CD4-positive, alpha-beta T cell treated with Interleukin-2 at 100 ng/mL for 4 hours (primary cell): Measurements from ENCODE around the gene HRH1.
"Not testable (repeated sequence)": the region's sequence is repeated elsewhere in the genome, so short reads cannot be mapped to it uniquely, and the experiment has no call there.

ENCODE experiments used
- DNase-seq: peaks from one replicate; pipeline ENCODE4 v3.0.0-alpha.2; 2020; ENCODE audit warnings: low spot score

HRH1 gene

GRCh38 chr3:11170052-11170770 lies 15.9 kb downstream of the HRH1 start:
- DNase-seq = no peak

DNA sequence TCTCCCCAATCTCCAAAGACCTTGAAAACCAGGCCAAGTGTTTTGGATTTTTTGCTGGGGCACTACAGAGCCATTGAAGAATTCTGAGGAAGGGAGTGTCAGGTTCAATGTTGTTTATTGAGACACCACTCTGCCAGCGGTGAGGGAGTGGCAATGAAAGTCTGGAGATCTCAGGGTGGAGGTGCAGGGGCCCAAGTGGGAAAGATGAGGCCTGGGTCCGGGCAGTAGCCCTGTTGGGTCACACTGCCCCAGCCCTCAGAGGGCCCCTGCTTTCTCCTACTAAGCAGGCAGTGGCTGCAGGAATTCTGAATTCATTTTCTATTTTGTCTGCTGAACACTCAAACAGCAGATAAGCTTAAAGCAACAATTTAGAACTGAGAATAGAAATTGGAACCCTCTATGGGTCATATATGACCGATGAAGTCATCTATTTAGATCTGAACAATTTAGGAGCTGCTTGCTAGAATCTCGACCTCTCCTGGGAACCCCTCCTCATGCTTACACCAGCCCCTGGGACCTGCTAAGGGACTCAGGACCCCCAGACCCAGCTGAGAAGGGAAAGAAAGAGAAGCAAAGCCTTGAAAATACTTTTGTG lies 17.9 kb downstream of the HRH1 start:
- no peak for DNase-seq

DNA sequence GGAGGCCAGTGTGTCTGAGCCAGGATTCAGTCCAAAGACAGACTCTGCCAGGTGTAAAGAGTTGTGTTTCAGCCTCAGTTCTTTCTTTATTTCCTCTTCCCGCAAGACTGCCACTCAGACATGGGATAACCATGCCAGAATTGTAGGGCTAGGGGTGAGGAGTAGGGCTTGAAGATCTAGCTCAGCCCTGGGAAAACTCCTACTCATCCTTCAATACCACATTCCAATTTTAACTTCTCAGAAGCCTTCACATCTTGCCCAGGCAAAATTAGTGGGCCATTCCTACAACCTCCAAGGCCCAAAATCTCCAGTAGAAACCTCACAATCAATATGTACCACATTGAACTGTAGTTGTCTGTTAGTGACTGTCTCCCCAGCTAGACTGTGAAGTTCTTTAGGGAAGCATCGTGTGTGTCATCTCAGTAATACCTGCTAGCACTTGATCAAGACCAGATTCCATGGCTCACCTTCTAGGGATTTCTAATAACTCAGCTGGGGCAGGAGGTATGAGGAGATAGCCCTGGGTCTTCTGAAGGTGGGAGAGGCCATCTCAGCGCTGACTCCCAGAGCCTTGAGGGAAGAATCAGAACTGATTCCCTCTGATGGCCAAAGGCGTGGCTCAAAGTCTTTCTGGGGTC lies 19.7 kb downstream of the HRH1 start:
- no peak for DNase-seq

- DNase-seq = no peak
Measured at GRCh38 chr3:11178421-11178820, 24.1 kb downstream of the HRH1 start.

DNA sequence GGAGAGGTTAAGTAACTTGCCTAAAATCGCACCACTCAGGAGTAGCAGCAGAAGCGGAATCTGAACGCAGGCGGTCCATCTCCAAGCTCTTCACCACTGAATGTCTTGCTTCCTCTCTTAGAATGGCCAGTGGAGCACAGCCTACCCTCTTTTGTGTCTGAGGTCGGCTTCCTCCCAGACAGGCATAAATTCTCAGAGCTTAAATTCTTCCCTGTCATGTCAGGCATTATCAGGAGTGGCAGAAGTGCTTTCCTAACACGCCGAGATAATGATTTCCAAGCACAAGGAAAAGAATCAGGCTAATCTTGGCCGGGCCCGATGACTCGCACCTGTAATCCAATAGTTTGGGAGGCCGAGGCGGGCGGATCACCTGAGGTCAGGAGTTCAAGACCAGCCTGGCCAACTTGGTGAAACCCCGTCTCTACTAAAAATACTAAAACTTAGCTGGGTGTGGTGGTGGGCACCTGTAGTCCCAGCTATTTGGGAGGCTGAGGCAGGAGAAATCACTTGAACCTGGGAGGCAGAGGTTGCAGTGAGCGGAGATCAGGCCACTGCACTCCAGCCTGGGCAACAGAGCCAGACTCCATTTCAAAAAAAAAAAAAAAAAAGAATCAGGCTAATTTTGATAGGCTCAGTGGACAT lies 30.2 kb downstream of the HRH1 start:
- not testable (repeated sequence) for DNase-seq

DNA sequence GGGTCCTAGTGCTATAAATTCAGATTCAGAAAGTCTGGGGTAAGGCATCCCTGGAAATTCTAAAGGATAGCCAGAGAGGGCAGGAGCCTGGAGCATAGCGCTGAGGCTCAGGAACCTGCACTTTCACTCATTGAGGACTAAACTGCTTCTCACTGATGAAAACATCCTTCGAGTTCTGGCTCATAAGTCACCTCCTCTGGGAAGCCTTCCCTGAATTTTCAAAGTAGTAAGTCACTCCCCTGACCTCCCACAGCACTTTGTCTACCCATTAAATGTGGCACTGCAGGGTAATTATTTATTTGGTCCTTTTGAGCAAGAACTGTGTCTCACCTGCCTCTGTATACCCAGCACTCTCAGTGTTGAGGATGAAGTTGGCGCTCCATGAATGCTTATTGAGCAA lies 30.9 kb downstream of the HRH1 start:
- DNase-seq = no peak

DNA sequence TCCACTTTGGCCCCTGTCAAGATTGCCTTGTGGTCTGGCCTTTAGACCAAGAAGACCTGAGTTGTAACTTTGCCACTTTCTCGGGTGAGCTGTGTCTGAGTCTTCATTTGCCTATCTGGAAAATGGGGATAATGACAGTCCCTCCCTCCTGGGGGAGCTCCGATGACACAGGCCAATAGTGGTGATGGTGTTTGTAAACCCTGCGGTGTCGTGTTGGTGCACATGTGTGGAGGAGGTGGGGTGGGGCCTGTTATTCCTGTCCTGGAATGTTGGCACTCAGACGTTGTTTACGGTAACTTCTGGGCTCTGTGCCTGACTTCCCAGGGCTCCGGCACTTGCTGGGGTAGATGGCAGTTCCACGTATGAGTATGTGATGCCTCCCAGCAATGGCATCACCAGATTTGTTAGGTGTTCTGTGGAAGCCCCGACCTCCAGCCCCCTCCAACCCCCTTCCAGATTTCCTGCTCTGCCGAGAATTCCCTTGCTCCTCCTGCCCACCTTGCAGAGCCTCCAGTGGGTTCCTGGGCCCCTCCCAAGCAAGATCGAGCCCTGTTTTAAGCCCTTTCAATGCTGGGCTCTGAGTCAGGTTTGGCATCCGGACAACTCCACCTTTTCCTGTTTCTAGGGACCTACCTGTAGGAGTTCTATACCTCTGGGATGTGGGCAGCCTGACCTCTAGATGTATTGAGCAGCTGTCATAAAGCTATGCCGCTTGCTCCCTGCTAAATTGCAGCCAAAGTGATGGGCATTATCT lies 31.4 kb downstream of the HRH1 start:
- DNase-seq = no peak

DNA sequence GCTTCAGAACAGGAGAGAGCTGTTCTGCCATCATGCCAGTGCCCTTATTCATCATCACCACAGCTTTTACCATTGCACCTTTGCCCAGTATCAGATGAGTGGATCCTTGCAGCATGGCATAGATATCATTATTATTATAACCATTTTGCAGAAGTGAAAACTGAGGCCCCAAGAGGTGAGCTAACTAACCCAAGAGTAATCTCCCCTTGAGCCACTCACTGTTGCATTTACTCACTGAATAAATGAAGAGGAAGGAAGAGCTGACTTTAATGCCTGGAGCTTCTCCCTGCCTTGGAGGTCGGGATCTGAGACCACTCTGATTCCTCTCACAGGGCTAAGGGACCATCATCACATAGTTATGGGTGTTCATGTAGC lies 32.0 kb downstream of the HRH1 start:
- no peak for DNase-seq

DNA sequence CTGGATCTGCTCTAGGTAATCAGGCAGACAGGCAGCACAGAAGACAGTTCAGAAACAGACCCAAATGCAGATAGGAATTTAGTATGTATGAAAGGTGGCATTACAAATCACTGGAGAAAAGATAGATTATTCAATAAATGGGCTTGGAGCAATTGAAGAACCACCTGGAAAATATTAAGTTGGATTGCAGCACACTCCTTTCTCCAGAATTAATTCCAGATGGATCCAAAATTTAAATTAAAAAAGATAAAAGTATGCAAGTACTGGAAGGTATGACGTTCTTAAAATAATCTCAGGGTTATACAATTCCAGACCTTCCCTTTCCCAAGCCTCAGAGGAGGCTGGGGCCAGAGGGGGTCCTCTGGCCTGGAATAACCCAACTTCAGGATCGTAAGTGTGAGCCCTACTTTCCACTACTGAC lies 32.5 kb downstream of the HRH1 start:
- DNase-seq = no peak

GRCh38 chr3:11187681-11188080 lies 33.4 kb downstream of the HRH1 start:
- DNase-seq = no peak

DNA sequence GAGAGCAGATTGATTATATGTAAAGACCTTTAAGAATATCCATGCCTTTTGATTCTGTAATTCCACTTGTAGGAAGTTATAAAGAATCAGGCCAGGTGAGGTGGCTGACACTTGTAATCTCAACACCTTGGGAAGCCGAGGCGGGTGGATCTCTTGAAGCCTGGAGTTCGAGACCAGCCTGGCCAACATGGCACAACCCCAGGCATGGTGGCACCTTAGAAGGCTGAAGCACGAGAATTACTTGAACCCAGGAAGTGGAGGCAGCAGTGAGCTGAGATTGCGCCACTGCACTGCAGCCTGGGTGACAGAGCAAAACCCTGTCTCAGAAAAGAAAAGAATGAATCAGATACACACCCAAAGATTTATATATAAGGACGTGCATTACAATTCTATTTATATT lies 33.9 kb downstream of the HRH1 start:
- no peak for DNase-seq

- no peak for DNase-seq
Measured at GRCh38 chr3:11195201-11195600, 40.9 kb downstream of the HRH1 start.

- no peak for DNase-seq
Measured at GRCh38 chr3:11195721-11196332, 41.5 kb downstream of the HRH1 start.

GRCh38 chr3:11197484-11197883 lies 43.2 kb downstream of the HRH1 start:
- DNase-seq = no peak

DNA sequence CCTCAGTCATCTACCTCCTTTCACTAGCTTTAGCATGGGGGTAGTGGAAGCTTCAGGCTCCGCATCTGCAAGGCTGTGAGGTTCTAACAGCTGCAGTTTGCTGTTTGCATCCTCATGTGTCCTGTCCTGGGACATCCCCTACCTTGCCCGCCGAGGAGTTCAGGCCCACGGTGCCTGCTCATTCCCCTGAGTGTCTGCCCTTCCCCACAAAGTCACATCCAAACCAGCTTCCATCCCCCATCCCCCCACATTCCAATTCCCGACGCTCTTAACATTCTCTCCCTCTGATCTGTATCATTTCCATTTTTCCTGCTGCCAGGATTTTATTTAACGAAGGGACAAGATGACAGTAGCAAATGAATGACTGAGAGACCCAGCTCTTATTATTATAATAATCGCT lies 43.8 kb downstream of the HRH1 start:
- DNase-seq = no peak

- DNase-seq = no peak
Measured at GRCh38 chr3:11198495-11198894, 44.2 kb downstream of the HRH1 start.

DNA sequence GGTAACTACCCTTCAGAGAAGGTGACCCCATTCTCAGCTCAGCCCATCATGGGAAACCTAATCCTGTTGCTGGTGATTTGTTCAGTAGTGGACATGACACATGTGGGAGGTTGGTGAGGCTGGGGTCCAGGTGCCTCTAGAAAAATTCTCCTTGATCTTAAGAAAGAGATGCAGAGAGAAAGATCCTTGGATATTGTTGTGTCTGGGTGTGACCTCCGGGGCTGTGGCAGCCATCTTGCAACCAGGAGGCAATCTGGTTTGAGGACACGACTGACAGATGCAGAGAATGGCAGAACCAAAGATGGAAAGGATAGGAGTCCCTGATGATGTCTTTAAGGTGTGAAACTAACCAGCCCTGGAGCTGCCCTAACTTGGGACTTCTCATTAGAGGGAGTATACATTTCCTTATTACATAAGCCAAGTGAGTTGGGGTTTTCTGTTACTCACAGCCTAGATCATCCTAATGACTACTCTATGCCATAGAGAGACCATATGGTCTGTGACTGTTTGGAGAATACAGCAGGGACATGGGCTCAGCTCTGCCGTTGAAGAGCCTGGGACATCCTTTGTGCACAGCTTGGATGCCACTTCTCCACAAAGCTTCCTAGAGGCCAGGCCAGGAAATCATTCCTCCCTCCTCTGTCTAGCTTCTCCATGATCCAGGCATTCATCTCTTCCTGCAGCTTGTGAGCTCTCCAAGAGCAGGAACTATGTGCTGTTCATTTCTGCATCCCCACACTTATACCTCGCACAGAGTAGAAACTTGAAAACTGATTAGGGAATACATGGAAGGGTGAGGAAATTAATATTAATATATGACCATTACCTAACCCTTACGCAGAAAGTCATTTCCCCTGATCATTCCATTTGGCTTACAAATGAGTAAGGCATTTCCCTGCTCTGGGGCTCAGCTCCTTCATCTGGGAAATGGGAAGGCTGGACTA lies 45.9 kb downstream of the HRH1 start:
- no peak for DNase-seq

- DNase-seq = no peak
Measured at GRCh38 chr3:11201251-11202019, 47.1 kb downstream of the HRH1 start.

DNA sequence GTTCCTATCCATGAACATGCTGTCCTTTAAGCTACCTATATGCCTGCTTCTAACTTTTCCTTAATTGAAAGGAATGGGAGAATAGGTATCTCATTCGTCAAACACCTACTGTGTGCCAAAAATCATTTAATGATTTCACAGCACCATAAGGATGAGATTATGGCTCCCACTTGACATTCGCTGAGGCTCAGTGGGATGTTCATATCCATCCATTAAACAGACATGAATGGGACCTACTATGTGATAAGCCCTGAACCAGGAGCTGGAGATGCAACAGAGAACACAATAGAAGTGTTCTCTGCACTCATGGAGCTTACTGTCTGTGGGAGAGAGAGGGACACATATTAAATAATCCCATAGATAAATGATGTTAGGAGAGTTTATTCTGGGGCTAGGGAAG lies 49.7 kb downstream of the HRH1 start:
- DNase-seq = no peak
